SK-N-SH (cell line): ENCODE results near the gene NOCT. TPM values are rescaled to one million over a fixed set of nuclear protein-coding genes. Genes with fewer than 3 reads are reported as not detected.

Experiments used
- CTCF ChIA-PET: fragments of 300-600, 350-600 bp; formaldehyde crosslinking; extraction: SDS; loops from one replicate; lab custom pipeline; 2021; lab: Yijun Ruan, JAX
- POLR2A ChIA-PET: fragments of 350-600 bp; sonication (Branson Sonifier 250); formaldehyde crosslinking; extraction: SDS; loops from one replicate; lab custom pipeline; 2020; ENCODE audit warnings: antibody characterized with exemption, inconsistent platforms; lab: Yijun Ruan, JAX
- DNase-seq: peaks from one replicate; pipeline ENCODE4 v3.0.0; 2012
- H2AFZ ChIP-seq: fragments of 200-600 bp; sonication (generic); 2 replicates; pipeline ENCODE4 v1.8.1; 2016; ENCODE audit warnings: antibody characterized with exemption, mild to moderate bottlenecking, low read depth
- H3F3A ChIP-seq: fragments of 200-600 bp; sonication (generic); replicated peaks from 2 replicates; pipeline ENCODE3; 2016; ENCODE audit warnings: antibody characterized with exemption, mild to moderate bottlenecking; ENCODE audit not compliant: insufficient read depth
- H3K27ac ChIP-seq, 2 experiments: fragments of 200-500 bp in 1 of 2; fragments of 200-600 bp in 1 of 2; sonication (Bioruptor generic) in 1 of 2; sonication (generic), shearing (Covaris generic) in 1 of 2; 2 replicates each; pipeline versions ENCODE4 v1.5.1 to v1.6.1; 2014 to 2016; ENCODE audit warnings: low read depth in 2 of 2, inconsistent platforms in 1 of 2, low read length in 1 of 2, mild to moderate bottlenecking in 1 of 2, mixed read lengths in 1 of 2
- H3K27me3 ChIP-seq: fragments of 200-600 bp; sonication (generic), shearing (Covaris generic); 2 replicates; pipeline ENCODE4 v1.6.1; 2016; ENCODE audit warnings: mixed run types; ENCODE audit not compliant: insufficient read depth
- H3K36me3 ChIP-seq, 2 experiments: fragments of 200-500 bp in 1 of 2; fragments of 200-600 bp in 1 of 2; sonication (Bioruptor generic) in 1 of 2; sonication (generic) in 1 of 2; replicated peaks in 1 of 2; 2 replicates each; pipeline versions ENCODE3 to v1.5.1; 2014 to 2016; ENCODE audit warnings: low read length in 1 of 2, mild to moderate bottlenecking in 1 of 2; ENCODE audit not compliant: insufficient read depth in 2 of 2, control insufficient read depth in 1 of 2
- H3K4me1 ChIP-seq, 2 experiments: fragments of 200-500 bp in 1 of 2; fragments of 200-600 bp in 1 of 2; sonication (Bioruptor generic) in 1 of 2; sonication (generic), shearing (Covaris generic) in 1 of 2; 2 replicates each; pipeline versions ENCODE4 v1.5.1 to v1.6.1; 2014 to 2016; ENCODE audit warnings: low read depth in 1 of 2, low read length in 1 of 2, mixed run types in 1 of 2; ENCODE audit not compliant: insufficient read depth in 2 of 2, control insufficient read depth in 1 of 2
- H3K4me2 ChIP-seq: fragments of 200-600 bp; sonication (generic), shearing (Covaris generic); 2 replicates; pipeline ENCODE4 v1.6.1; 2017; ENCODE audit warnings: mixed run types
- H3K4me3 ChIP-seq, 2 experiments: fragments of 200-500 bp in 1 of 2; fragments of 200-600 bp in 1 of 2; sonication (Bioruptor generic) in 1 of 2; sonication (generic), shearing (Covaris generic) in 1 of 2; 2 replicates each; pipeline versions ENCODE4 v1.5.1 to v1.8.1; 2014 to 2016; ENCODE audit warnings: low read depth in 2 of 2, inconsistent platforms in 1 of 2, low read length in 1 of 2, mild to moderate bottlenecking in 1 of 2, mixed read lengths in 1 of 2, moderate library complexity in 1 of 2
- H3K79me2 ChIP-seq: fragments of 200-600 bp; sonication (generic); 2 replicates; pipeline ENCODE4 v1.8.1; 2017; ENCODE audit warnings: mild to moderate bottlenecking; ENCODE audit not compliant: insufficient read depth
- H3K9ac ChIP-seq: fragments of 200-600 bp; sonication (generic); 2 replicates; pipeline ENCODE4 v1.6.1; 2017; ENCODE audit warnings: mixed run types
- H3K9me2 ChIP-seq: fragments of 200-600 bp; sonication (generic); 2 replicates; pipeline ENCODE4 v1.6.1; 2017; ENCODE audit warnings: mixed run types
- H3K9me3 ChIP-seq: fragments of 200-600 bp; sonication (generic); 2 replicates; pipeline ENCODE4 v1.6.1; 2017; ENCODE audit warnings: mixed run types, mild to moderate bottlenecking, moderate library complexity
- H4K20me1 ChIP-seq: fragments of 200-600 bp; sonication (generic); 2 replicates; pipeline ENCODE4 v1.6.1; 2017; ENCODE audit warnings: mild to moderate bottlenecking, mixed run types; ENCODE audit not compliant: insufficient read depth
- CHD2 ChIP-seq: fragments of 150-350 bp; IDR thresholded peaks from 2 replicates; pipeline ENCODE4 v1.6.1; 2018; ENCODE audit warnings: low read length; ENCODE audit not compliant: partially characterized antibody
- ELF1 ChIP-seq: IDR thresholded peaks from 2 replicates; pipeline ENCODE4 v1.4.0; 2012
- EP300 ChIP-seq, 2 experiments: IDR thresholded peaks; 2 replicates each; pipeline versions ENCODE4 v1.4.0 to v1.6.1; 2012; ENCODE audit warnings: borderline replicate concordance in 1 of 2, low read depth in 1 of 2, low read length in 1 of 2
- EZH2phosphoT487 ChIP-seq: fragments of 200-600 bp; sonication (generic); IDR thresholded peaks from 2 replicates; pipeline ENCODE4 v1.6.1; 2017; ENCODE audit warnings: low read depth, mixed run types, mild to moderate bottlenecking, antibody characterized with exemption, moderate library complexity, borderline replicate concordance
- FOSL2 ChIP-seq: IDR thresholded peaks from 2 replicates; pipeline ENCODE4 v1.4.0; 2012; ENCODE audit warnings: low read depth, mild to moderate bottlenecking, moderate library complexity, borderline replicate concordance
- FOXJ3 ChIP-seq: sonication (generic); formaldehyde crosslinking; IDR thresholded peaks from 2 replicates; pipeline ENCODE4 v1.5.1; 2020; ENCODE audit warnings: mild to moderate bottlenecking, missing genetic modification reagents
- FOXM1 ChIP-seq: IDR thresholded peaks from 2 replicates; pipeline ENCODE4 v1.4.0; 2012; ENCODE audit warnings: low read depth, mild to moderate bottlenecking
- GABPA ChIP-seq: IDR thresholded peaks from 2 replicates; pipeline ENCODE4 v1.4.0; 2012; ENCODE audit warnings: low read depth, mild to moderate bottlenecking
- GATA2 ChIP-seq: sonication (generic); formaldehyde crosslinking; IDR thresholded peaks from 2 replicates; pipeline ENCODE4 v1.5.0; 2020; ENCODE audit warnings: mild to moderate bottlenecking, missing genetic modification reagents
- JUND ChIP-seq: IDR thresholded peaks from 2 replicates; pipeline ENCODE4 v1.4.0; 2012
- MXI1 ChIP-seq: IDR thresholded peaks from 2 replicates; pipeline ENCODE4 v1.6.1; 2012; ENCODE audit warnings: mild to moderate bottlenecking, low read depth, low read length, improper control_type of control experiment
- RAD21 ChIP-seq: IDR thresholded peaks from 2 replicates; pipeline ENCODE4 v1.6.1; 2012; ENCODE audit warnings: mild to moderate bottlenecking, low read length
- RFX5 ChIP-seq: IDR thresholded peaks from 2 replicates; pipeline ENCODE4 v1.6.1; 2012; ENCODE audit warnings: mild to moderate bottlenecking, improper control_type of control experiment, low read length
- RXRA ChIP-seq: IDR thresholded peaks from 2 replicates; pipeline ENCODE4 v1.4.0; 2012; ENCODE audit warnings: low read depth, mild to moderate bottlenecking, borderline replicate concordance
- SIN3A ChIP-seq: IDR thresholded peaks from 2 replicates; pipeline ENCODE4 v1.6.1; 2012; ENCODE audit warnings: low read depth, mild to moderate bottlenecking, low read length, moderate library complexity, borderline replicate concordance
- SMC3 ChIP-seq: IDR thresholded peaks from 2 replicates; pipeline ENCODE4 v1.6.1; 2012; ENCODE audit warnings: low read depth, low read length, improper control_type of control experiment
- TAF1 ChIP-seq: IDR thresholded peaks from 2 replicates; pipeline ENCODE4 v1.6.1; 2012; ENCODE audit warnings: low read depth, mild to moderate bottlenecking, low read length, moderate library complexity, borderline replicate concordance
- TCF12 ChIP-seq: IDR thresholded peaks from 2 replicates; pipeline ENCODE4 v1.4.0; 2012
- TEAD4 ChIP-seq: IDR thresholded peaks from 2 replicates; pipeline ENCODE4 v1.4.0; 2012; ENCODE audit warnings: mild to moderate bottlenecking, borderline replicate concordance; ENCODE audit not compliant: insufficient read depth
- USF2 ChIP-seq: fragments of 150-350 bp; IDR thresholded peaks from 2 replicates; pipeline ENCODE4 v1.6.1; 2017; ENCODE audit warnings: antibody characterized with exemption, low read length, low read depth, borderline replicate concordance
- WGBS: methylation state at CpG from one replicate; pipeline ENCODE4 v1.1.6; 2017; ENCODE audit warnings: low lambda C conversion rate; 5-methylcytosine and 5-hydroxymethylcytosine counted together
- polyA plus RNA-seq, 3 experiments: library from polyadenylated mRNA; depleted of rRNA; stranded (reverse); fragments of >200 nt; gene quantifications; 2 replicates each; pipeline ENCODE4 v1.2.3, GENCODE V29; 2012
- TF ChIP-seq, protein P1 (sequence below): fragments of 200-600 bp; sonication (generic); IDR thresholded peaks from 2 replicates; pipeline ENCODE4 v1.6.1; 2017; ENCODE audit warnings: antibody characterized with exemption, mild to moderate bottlenecking, moderate library complexity
- TF ChIP-seq, protein P2 (sequence below): IDR thresholded peaks from 2 replicates; pipeline ENCODE4; 2012
- TF ChIP-seq, protein P3 (sequence below): IDR thresholded peaks from 2 replicates; pipeline ENCODE4 v1.6.1; 2012; ENCODE audit warnings: mild to moderate bottlenecking, low read depth, low read length, moderate library complexity

The NOCT gene
- polyA plus RNA-seq, 1 of the 3 experiments (the other 2 are of a cell fraction): 3.8 TPM

GRCh38 chr4:138982754-138983153, 32.8 kb upstream of the NOCT start:
- Histone ChIP-seq H3K27ac (no peak overlapping the region), H3K4me2 (no peak overlapping the region), H3K9me3 (no peaks in the 10 kb centered on the region), H3F3A (no peaks in the 10 kb centered on the region), H3K79me2 (no peaks in the 10 kb centered on the region), H3K4me1 (no peaks in the 10 kb centered on the region), H3K9ac (no peak overlapping the region), H3K4me3 (no peak overlapping the region), H2AFZ (no peak overlapping the region)
- POLR2A ChIA-PET: no interaction called here
- CTCF ChIA-PET: no interaction called here
- 91% methylated on average over 7 of the region's 7 CpGs for WGBS
- TF ChIP-seq SIN3A (no peak), TEAD4 (no peak), GABPA (no peak), CHD2 (no peak), RFX5 (no peak), SMC3 (no peak), JUND (no peak), MXI1 (no peak), FOXM1 (no peak), RXRA (no peak), TCF12 (no peak)
- TF ChIP-seq, protein P1, sequence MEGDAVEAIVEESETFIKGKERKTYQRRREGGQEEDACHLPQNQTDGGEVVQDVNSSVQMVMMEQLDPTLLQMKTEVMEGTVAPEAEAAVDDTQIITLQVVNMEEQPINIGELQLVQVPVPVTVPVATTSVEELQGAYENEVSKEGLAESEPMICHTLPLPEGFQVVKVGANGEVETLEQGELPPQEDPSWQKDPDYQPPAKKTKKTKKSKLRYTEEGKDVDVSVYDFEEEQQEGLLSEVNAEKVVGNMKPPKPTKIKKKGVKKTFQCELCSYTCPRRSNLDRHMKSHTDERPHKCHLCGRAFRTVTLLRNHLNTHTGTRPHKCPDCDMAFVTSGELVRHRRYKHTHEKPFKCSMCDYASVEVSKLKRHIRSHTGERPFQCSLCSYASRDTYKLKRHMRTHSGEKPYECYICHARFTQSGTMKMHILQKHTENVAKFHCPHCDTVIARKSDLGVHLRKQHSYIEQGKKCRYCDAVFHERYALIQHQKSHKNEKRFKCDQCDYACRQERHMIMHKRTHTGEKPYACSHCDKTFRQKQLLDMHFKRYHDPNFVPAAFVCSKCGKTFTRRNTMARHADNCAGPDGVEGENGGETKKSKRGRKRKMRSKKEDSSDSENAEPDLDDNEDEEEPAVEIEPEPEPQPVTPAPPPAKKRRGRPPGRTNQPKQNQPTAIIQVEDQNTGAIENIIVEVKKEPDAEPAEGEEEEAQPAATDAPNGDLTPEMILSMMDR: no peak
- TF ChIP-seq, protein P2, sequence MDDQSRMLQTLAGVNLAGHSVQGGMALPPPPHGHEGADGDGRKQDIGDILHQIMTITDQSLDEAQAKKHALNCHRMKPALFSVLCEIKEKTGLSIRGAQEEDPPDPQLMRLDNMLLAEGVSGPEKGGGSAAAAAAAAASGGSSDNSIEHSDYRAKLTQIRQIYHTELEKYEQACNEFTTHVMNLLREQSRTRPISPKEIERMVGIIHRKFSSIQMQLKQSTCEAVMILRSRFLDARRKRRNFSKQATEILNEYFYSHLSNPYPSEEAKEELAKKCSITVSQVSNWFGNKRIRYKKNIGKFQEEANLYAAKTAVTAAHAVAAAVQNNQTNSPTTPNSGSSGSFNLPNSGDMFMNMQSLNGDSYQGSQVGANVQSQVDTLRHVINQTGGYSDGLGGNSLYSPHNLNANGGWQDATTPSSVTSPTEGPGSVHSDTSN: no peak
- TF ChIP-seq, all 33 proteins: peak for 0
- DNase-seq: no peak
- no peaks in the 10 kb centered on the region for H3K36me3 ChIP-seq
- no peaks in the 10 kb centered on the region for H3K9me2 ChIP-seq
- H3K27me3 ChIP-seq: no peaks in the 10 kb centered on the region
- H4K20me1 ChIP-seq: no peaks in the 10 kb centered on the region

DNA sequence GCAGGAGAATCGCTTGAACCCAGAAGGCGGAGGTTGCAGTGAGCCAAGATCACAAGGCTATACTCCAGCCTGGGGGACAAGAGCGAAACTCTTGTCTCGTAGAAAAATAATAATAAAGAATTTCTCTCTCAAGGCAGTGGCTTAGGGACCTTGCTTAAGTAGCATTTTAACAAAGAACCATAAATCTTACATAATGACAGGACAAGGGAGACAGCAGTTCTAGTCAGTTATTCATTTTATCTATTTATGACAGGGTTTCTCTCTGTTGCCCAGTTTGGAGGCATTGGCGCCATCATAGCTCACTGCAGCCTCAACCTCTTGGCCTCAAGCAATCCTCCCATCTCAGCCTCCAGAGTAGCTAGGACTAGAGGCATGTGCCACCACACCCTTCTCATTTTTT, 31.9 kb upstream of the NOCT start:
- H3K27ac ChIP-seq: no peak overlapping the region
- H3K79me2 ChIP-seq: no peaks in the 10 kb centered on the region
- H3K4me2 ChIP-seq: no peak overlapping the region
- H2AFZ ChIP-seq: no peak overlapping the region
- 98% methylated on average over 5 of the region's 5 CpGs for WGBS
- H3K9me3 ChIP-seq: no peaks in the 10 kb centered on the region
- DNase-seq: no peak
- no peaks in the 10 kb centered on the region for H3F3A ChIP-seq
- H3K9ac ChIP-seq: no peak overlapping the region
- H3K27me3 ChIP-seq: no peaks in the 10 kb centered on the region
- no peak overlapping the region for H3K4me3 ChIP-seq
- no peaks in the 10 kb centered on the region for H3K4me1 ChIP-seq
- POLR2A ChIA-PET: no interaction called here
- CTCF ChIA-PET: interaction anchor here (0.8 kb wide), 1 partner anchor 479 kb away, joined by 3 read pairs; no protein-coding TSS in a partner anchor
- H4K20me1 ChIP-seq: no peaks in the 10 kb centered on the region
- H3K36me3 ChIP-seq: no peaks in the 10 kb centered on the region
- no peaks in the 10 kb centered on the region for H3K9me2 ChIP-seq
- TF ChIP-seq EZH2phosphoT487: no peak
- TF ChIP-seq SMC3: no peak
- no peak for TF ChIP-seq GATA2 (CRISPR knock-in tag)
- TF ChIP-seq, protein P3, sequence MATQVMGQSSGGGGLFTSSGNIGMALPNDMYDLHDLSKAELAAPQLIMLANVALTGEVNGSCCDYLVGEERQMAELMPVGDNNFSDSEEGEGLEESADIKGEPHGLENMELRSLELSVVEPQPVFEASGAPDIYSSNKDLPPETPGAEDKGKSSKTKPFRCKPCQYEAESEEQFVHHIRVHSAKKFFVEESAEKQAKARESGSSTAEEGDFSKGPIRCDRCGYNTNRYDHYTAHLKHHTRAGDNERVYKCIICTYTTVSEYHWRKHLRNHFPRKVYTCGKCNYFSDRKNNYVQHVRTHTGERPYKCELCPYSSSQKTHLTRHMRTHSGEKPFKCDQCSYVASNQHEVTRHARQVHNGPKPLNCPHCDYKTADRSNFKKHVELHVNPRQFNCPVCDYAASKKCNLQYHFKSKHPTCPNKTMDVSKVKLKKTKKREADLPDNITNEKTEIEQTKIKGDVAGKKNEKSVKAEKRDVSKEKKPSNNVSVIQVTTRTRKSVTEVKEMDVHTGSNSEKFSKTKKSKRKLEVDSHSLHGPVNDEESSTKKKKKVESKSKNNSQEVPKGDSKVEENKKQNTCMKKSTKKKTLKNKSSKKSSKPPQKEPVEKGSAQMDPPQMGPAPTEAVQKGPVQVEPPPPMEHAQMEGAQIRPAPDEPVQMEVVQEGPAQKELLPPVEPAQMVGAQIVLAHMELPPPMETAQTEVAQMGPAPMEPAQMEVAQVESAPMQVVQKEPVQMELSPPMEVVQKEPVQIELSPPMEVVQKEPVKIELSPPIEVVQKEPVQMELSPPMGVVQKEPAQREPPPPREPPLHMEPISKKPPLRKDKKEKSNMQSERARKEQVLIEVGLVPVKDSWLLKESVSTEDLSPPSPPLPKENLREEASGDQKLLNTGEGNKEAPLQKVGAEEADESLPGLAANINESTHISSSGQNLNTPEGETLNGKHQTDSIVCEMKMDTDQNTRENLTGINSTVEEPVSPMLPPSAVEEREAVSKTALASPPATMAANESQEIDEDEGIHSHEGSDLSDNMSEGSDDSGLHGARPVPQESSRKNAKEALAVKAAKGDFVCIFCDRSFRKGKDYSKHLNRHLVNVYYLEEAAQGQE: no peak
- TF ChIP-seq ELF1: no peak
- TF ChIP-seq TAF1: no peak
- no peak for TF ChIP-seq FOSL2
- no peak for TF ChIP-seq FOXJ3 (CRISPR knock-in tag)
- no peak for TF ChIP-seq USF2
- no peak for TF ChIP-seq EP300 (IDR thresholded peaks at IDR 0.05; ENCODE audit: borderline replicate concordance in 1 of 2, low read depth in 1 of 2, low read length in 1 of 2)
- no peak for TF ChIP-seq RAD21
- TF ChIP-seq GABPA: no peak
